PC-3 (cell line): ENCODE data around the gene NT5DC3. TPM values are rescaled to one million over a fixed set of nuclear protein-coding genes. Genes with fewer than 3 reads are reported as not detected.

Experiments used
- ATAC-seq: fragments of 200-7000 bp; cut with Tn5 transposase; 2 replicates; pipeline ENCODE4 v1.9.1; 2020; ENCODE audit warnings: mild to moderate bottlenecking, moderate library complexity
- BruUV-seq: library from RNA; stranded (reverse); fragments of 400-500 nt; replicated peaks from 2 replicates; lab custom pipeline; 2021; lab: Mats Ljungman, UMichigan
- CTCF ChIA-PET: fragments of 300-600 bp; sonication (Branson Sonifier 250); formaldehyde crosslinking; loops from one replicate; lab custom pipeline; 2022; ENCODE audit warnings: antibody characterized with exemption; lab: Charles Lee
- POLR2A ChIA-PET: fragments of 300-600 bp; sonication (Branson Sonifier 250); formaldehyde crosslinking; loops from one replicate; lab custom pipeline; 2022; ENCODE audit warnings: antibody characterized with exemption; ENCODE audit not compliant: unreplicated experiment; lab: Charles Lee
- DNase-seq: peaks from one replicate; pipeline ENCODE4 v3.0.0-alpha.2; 2015
- H2AFZ ChIP-seq: fragments of 300-600 bp; sonication (generic); 2 replicates; pipeline ENCODE4 v1.6.0; 2016; ENCODE audit warnings: antibody characterized with exemption, low read length
- H3F3A ChIP-seq: fragments of 300-600 bp; sonication (generic); one replicate; pipeline ENCODE4 v1.6.0; 2017; ENCODE audit warnings: antibody characterized with exemption, low read length, control low read depth, mild to moderate bottlenecking; ENCODE audit not compliant: unreplicated experiment
- H3K27ac ChIP-seq: fragments of 300-600 bp; sonication (generic); 2 replicates; pipeline ENCODE4 v1.5.1; 2016; ENCODE audit warnings: mild to moderate bottlenecking, low read length
- H3K27me3 ChIP-seq: fragments of 300-600 bp; sonication (generic); 2 replicates; pipeline ENCODE4 v1.6.1; 2016; ENCODE audit warnings: low read length, mixed read lengths
- H3K36me3 ChIP-seq: fragments of 300-600 bp; sonication (generic); 2 replicates; pipeline ENCODE4 v1.6.1; 2016; ENCODE audit warnings: low read depth, mixed run types, low read length, mixed read lengths
- H3K4me1 ChIP-seq: fragments of 300-600 bp; sonication (generic); 2 replicates; pipeline ENCODE4 v1.5.1; 2016; ENCODE audit warnings: low read length; ENCODE audit not compliant: insufficient read depth
- H3K4me2 ChIP-seq: fragments of 300-600 bp; sonication (generic); 2 replicates; pipeline ENCODE4 v1.6.0; 2016; ENCODE audit warnings: low read length
- H3K4me3 ChIP-seq: fragments of 300-600 bp; sonication (generic); 2 replicates; pipeline ENCODE4 v1.5.1; 2016; ENCODE audit warnings: mild to moderate bottlenecking, low read length, mixed read lengths
- H3K79me2 ChIP-seq: fragments of 300-600 bp; sonication (generic); 2 replicates; pipeline ENCODE4 v1.6.1; 2017; ENCODE audit warnings: low read length, mixed read lengths
- H3K9ac ChIP-seq: fragments of 300-600 bp; sonication (generic); 2 replicates; pipeline ENCODE4 v1.6.0; 2016; ENCODE audit warnings: mild to moderate bottlenecking, low read length
- H3K9me2 ChIP-seq: fragments of 300-600 bp; sonication (generic); replicated peaks from 2 replicates; pipeline ENCODE4 v1.6.1; 2016; ENCODE audit warnings: mixed run types, low read length, mixed read lengths
- H3K9me3 ChIP-seq: fragments of 300-600 bp; sonication (generic); 2 replicates; pipeline ENCODE4 v1.6.1; 2016; ENCODE audit warnings: low read length, mixed read lengths
- H4K20me1 ChIP-seq: fragments of 300-600 bp; sonication (generic); 2 replicates; pipeline ENCODE4 v1.6.1; 2016; ENCODE audit warnings: low read length, mixed read lengths
- CTCF ChIP-seq: fragments of 300-600 bp; sonication (generic); conservative IDR thresholded peaks from 2 replicates; pipeline ENCODE4 v1.5.1; 2017; ENCODE audit warnings: antibody characterized with exemption, low read depth, mild to moderate bottlenecking, low read length
- EZH2 ChIP-seq: fragments of 300-600 bp; sonication (generic); IDR thresholded peaks from one replicate; pipeline ENCODE4 v1.6.1; 2017; ENCODE audit warnings: antibody characterized with exemption, mild to moderate bottlenecking, low read length; ENCODE audit not compliant: unreplicated experiment
- EZH2phosphoT487 ChIP-seq: fragments of 300-600 bp; sonication (generic); IDR thresholded peaks from 2 replicates; pipeline ENCODE4 v1.6.1; 2018; ENCODE audit warnings: mild to moderate bottlenecking, antibody characterized with exemption, low read length, borderline replicate concordance
- intact Hi-C: fragments of 100-400 bp; cut with micrococcal nuclease; formaldehyde crosslinking; loops from 2 replicates; pipeline ENCODE4 v1.9.0; 2023
- total RNA-seq: library from RNA; depleted of rRNA; stranded (reverse); fragments of >200 nt; gene quantifications from 2 replicates; pipeline ENCODE4 v1.2.3, GENCODE V29; 2014

Gene NT5DC3
- total RNA-seq, 1 experiment from 2014 or later, result 15.7 TPM

DNA sequence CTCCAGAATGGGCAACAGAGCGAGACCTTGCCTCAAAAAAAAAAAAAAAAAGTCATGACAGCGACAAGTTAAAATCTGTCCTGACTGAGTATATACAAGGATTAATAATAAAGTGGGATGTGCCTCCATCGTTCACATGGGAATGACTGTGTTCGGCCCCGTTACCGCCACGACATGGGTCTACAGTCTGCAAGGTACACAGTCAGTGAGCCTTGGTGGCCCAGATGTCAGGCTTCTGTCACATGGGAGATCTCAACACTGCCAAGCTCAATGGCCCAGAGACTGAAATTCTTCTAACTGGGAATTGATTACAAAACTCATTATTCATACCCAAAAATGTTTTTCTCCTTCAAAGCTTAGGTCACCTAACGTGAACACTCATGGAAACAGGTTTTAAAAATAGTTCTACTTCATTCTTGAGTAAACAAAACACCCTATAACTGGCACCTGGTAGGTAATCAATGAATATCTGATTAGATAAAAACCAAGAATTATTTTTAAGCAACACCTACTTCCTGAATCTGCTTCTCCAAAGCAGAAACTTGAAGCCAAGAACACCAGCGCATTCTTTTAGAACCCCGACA lies 66.0 kb downstream of the NT5DC3 start:
- CTCF ChIA-PET, result no interaction called here
- ATAC-seq (no peak), DNase-seq (no peak)
- Histone ChIP-seq H3K9ac (no peak overlapping the region), H3K4me3 (no peak overlapping the region), H3K4me1 (no peaks in the 10 kb centered on the region), H4K20me1 (no peaks in the 10 kb centered on the region), H3K27ac (no peak overlapping the region), H3K79me2 (no peaks in the 10 kb centered on the region), H3K36me3 (peaks cover 36% of the 10 kb centered on the region), H3K9me2 (no peaks in the 10 kb centered on the region), H3F3A (no peaks in the 10 kb centered on the region), H3K4me2 (no peak overlapping the region), H3K9me3 (no peaks in the 10 kb centered on the region), H2AFZ (no peak overlapping the region), H3K27me3 (no peaks in the 10 kb centered on the region)
- intact Hi-C loops, result loop anchor here (10.0 kb wide), 1 partner anchor 170 kb away; no protein-coding TSS in a partner anchor
- BruUV-seq, result no TSS peak
- no peak for TF ChIP-seq EZH2
- no peak for TF ChIP-seq CTCF
- no peak for TF ChIP-seq EZH2phosphoT487
- POLR2A ChIA-PET, result no interaction called here

- CTCF ChIA-PET, result interaction anchor here (0.6 kb wide), 1 partner anchor 79 kb away, joined by 4 read pairs; no protein-coding TSS in a partner anchor
- TF ChIP-seq EZH2phosphoT487, result no peak
- no peak for TF ChIP-seq CTCF
- no peak for TF ChIP-seq EZH2
- Histone ChIP-seq H3K36me3 (peaks cover 22% of the 10 kb centered on the region), H3K9ac (no peak overlapping the region), H3K9me2 (no peaks in the 10 kb centered on the region), H3K27me3 (no peaks in the 10 kb centered on the region), H3F3A (no peaks in the 10 kb centered on the region), H3K9me3 (no peaks in the 10 kb centered on the region), H3K27ac (no peak overlapping the region), H3K79me2 (no peaks in the 10 kb centered on the region), H4K20me1 (no peaks in the 10 kb centered on the region), H3K4me2 (no peak overlapping the region), H2AFZ (no peak overlapping the region), H3K4me3 (no peak overlapping the region), H3K4me1 (no peaks in the 10 kb centered on the region)
- ATAC-seq (no peak), DNase-seq (no peak)
- POLR2A ChIA-PET, result no interaction called here
- no TSS peak for BruUV-seq
- intact Hi-C loops, result loop anchor here (10.0 kb wide), 1 partner anchor 171 kb away; no protein-coding TSS in a partner anchor
These were observed 67.7 kb downstream of the NT5DC3 start for GRCh38 chr12:103773109-103773910.
